Neuronal stem cell (in vitro differentiated cells): ENCODE data around the gene BTBD6.

Experiments used
- DNase-seq: peaks from one replicate; pipeline ENCODE4 v3.0.0-alpha.2; 2013; ENCODE audit warnings: low spot score
- H2AFZ ChIP-seq: one replicate; pipeline ENCODE4 v1.6.1; 2013; ENCODE audit warnings: mild to moderate bottlenecking, low read length, inconsistent platforms
- H2AK5ac ChIP-seq: 2 replicates; pipeline ENCODE4 v1.6.1; 2013; ENCODE audit warnings: low read depth, mild to moderate bottlenecking, inconsistent platforms, low read length, moderate library complexity, mixed read lengths
- H2BK120ac ChIP-seq: 2 replicates; pipeline ENCODE4 v1.6.1; 2013; ENCODE audit warnings: low read depth, mild to moderate bottlenecking, inconsistent platforms, low read length, moderate library complexity, mixed read lengths
- H2BK12ac ChIP-seq: one replicate; pipeline ENCODE4 v1.6.1; 2013; ENCODE audit warnings: low read length, inconsistent platforms
- H2BK15ac ChIP-seq: 2 replicates; pipeline ENCODE4 v1.6.1; 2013; ENCODE audit warnings: mild to moderate bottlenecking, low read length, inconsistent platforms, mixed read lengths
- H2BK5ac ChIP-seq: one replicate; pipeline ENCODE4 v1.6.1; 2013; ENCODE audit warnings: inconsistent platforms, mild to moderate bottlenecking, low read length, moderate library complexity
- H3K14ac ChIP-seq: one replicate; pipeline ENCODE4 v1.6.1; 2013; ENCODE audit warnings: low read length, inconsistent platforms
- H3K18ac ChIP-seq: 2 replicates; pipeline ENCODE4 v1.6.1; 2013; ENCODE audit warnings: low read length, inconsistent platforms
- H3K23ac ChIP-seq: 2 replicates; pipeline ENCODE4 v1.6.1; 2013; ENCODE audit warnings: low read depth, mild to moderate bottlenecking, mixed read lengths, low read length, inconsistent platforms; ENCODE audit not compliant: poor library complexity
- H3K27ac ChIP-seq: replicated peaks from 3 replicates; pipeline ENCODE4 v1.5.1; 2013; ENCODE audit warnings: low read length, inconsistent platforms
- H3K27me3 ChIP-seq, 3 experiments: 2 replicates each; pipeline ENCODE4 v1.6.1; 2013; ENCODE audit warnings: low read length in 3 of 3, mild to moderate bottlenecking in 2 of 3, inconsistent platforms in 1 of 3, low read depth in 1 of 3, mixed read lengths in 1 of 3, moderate library complexity in 1 of 3; ENCODE audit not compliant: control insufficient read depth in 3 of 3, insufficient read depth in 3 of 3
- H3K36me3 ChIP-seq, 2 donors: replicated peaks in 1 of 2; 2 replicates each; pipeline ENCODE4 v1.6.1; 2013; ENCODE audit warnings: low read length in 2 of 2; ENCODE audit not compliant: control insufficient read depth in 2 of 2, insufficient read depth in 2 of 2
- H3K4ac ChIP-seq: 2 replicates; pipeline ENCODE4 v1.6.1; 2013; ENCODE audit warnings: inconsistent platforms, mild to moderate bottlenecking, low read length, moderate library complexity
- H3K4me1 ChIP-seq, 2 donors: 1 replicate in 1 of 2; 2 replicates in 1 of 2; pipeline ENCODE4 v1.6.1; 2013; ENCODE audit warnings: low read length in 2 of 2, low read depth in 1 of 2; ENCODE audit not compliant: control insufficient read depth in 2 of 2, insufficient read depth in 1 of 2
- H3K4me2 ChIP-seq: one replicate; pipeline ENCODE4 v1.6.1; 2013; ENCODE audit warnings: mild to moderate bottlenecking, low read length, inconsistent platforms; ENCODE audit not compliant: insufficient read depth, poor library complexity, severe bottlenecking
- H3K4me3 ChIP-seq, 2 donors: 2 replicates each; pipeline ENCODE4 v1.5.1; 2013; ENCODE audit warnings: low read length in 2 of 2, mild to moderate bottlenecking in 2 of 2, inconsistent platforms in 1 of 2, moderate library complexity in 1 of 2
- H3K79me1 ChIP-seq: one replicate; pipeline ENCODE4 v1.6.1; 2013; ENCODE audit warnings: low read depth, mild to moderate bottlenecking, inconsistent platforms, low read length, moderate library complexity
- H3K9ac ChIP-seq: one replicate; pipeline ENCODE4 v1.6.1; 2013; ENCODE audit warnings: mild to moderate bottlenecking, low read depth, low read length, inconsistent platforms; ENCODE audit not compliant: poor library complexity
- H3K9me3 ChIP-seq, 2 donors: replicated peaks in 1 of 2; 2 replicates each; pipeline versions ENCODE3 to v1.6.1; 2013; ENCODE audit warnings: low read length in 2 of 2, mild to moderate bottlenecking in 2 of 2, inconsistent platforms in 1 of 2, low read depth in 1 of 2, mixed read lengths in 1 of 2, moderate library complexity in 1 of 2; ENCODE audit not compliant: control insufficient read depth in 2 of 2, insufficient read depth in 1 of 2
- H4K8ac ChIP-seq: one replicate; pipeline ENCODE4 v1.6.1; 2013; ENCODE audit warnings: low read depth, mild to moderate bottlenecking, inconsistent platforms, low read length, moderate library complexity
- H4K91ac ChIP-seq: one replicate; pipeline ENCODE4 v1.6.1; 2013; ENCODE audit warnings: low read length, low read depth, mild to moderate bottlenecking, inconsistent platforms; ENCODE audit not compliant: poor library complexity
- WGBS, 2 donors: extraction: QIAGEN DNeasy Blood & Tissue Kit; methylation state at CpG; one replicate each; pipeline ENCODE4 v1.1.7; 2013; ENCODE audit warnings: missing lambda C conversion rate in 2 of 2, mixed read lengths in 1 of 2; ENCODE audit not compliant: insufficient read length in 2 of 2, insufficient replicate concordance in 1 of 2; ENCODE audit errors: extremely low coverage in 2 of 2; 5-methylcytosine and 5-hydroxymethylcytosine counted together

Gene BTBD6

GRCh38 chr14:105240811-105241576 lies 7.3 kb upstream of the BTBD6 start:
- no CpG with 5 or more reads among the region's 31 CpGs for WGBS, 2 donors
- Histone ChIP-seq H3K27ac (no peak overlapping the region), H2AK5ac (no peak overlapping the region)

GRCh38 chr14:105241641-105242040 lies 6.7 kb upstream of the BTBD6 start:
- H3K14ac ChIP-seq = peak overlapping the region; percentile 71
- H3K4me3 ChIP-seq = peak overlapping the region in 1 of 2 donors; percentile 53
- peaks cover 14% of the 10 kb centered on the region for H3K79me1 ChIP-seq
- H2AFZ ChIP-seq = no peak overlapping the region
- H4K91ac ChIP-seq = peak overlapping the region; percentile 53
- H3K27me3 ChIP-seq = no peaks in the 10 kb centered on the region
- H3K4me2 ChIP-seq = no peak overlapping the region
- no peak overlapping the region for H4K8ac ChIP-seq
- no peaks in the 10 kb centered on the region for H3K4me1 ChIP-seq
- peaks cover 0 to 1% of the 10 kb centered on the region in 2 donors for H3K9me3 ChIP-seq
- H3K27ac ChIP-seq = no peak overlapping the region
- no CpG with 5 or more reads among the region's 19 CpGs for WGBS, 2 donors
- H2BK15ac ChIP-seq = no peak overlapping the region
- H3K4ac ChIP-seq = no peak overlapping the region
- peak overlapping the region; percentile 20 for H3K23ac ChIP-seq
- H3K36me3 ChIP-seq = peaks cover 8 to 28% of the 10 kb centered on the region in 2 donors
- H2BK12ac ChIP-seq = no peak overlapping the region
- H2BK5ac ChIP-seq = peak overlapping the region; percentile 87
- H3K9ac ChIP-seq = no peak overlapping the region
- peak overlapping the region; percentile 17 for H3K18ac ChIP-seq
- no peak for DNase-seq
- no peak overlapping the region for H2BK120ac ChIP-seq
- no peak overlapping the region for H2AK5ac ChIP-seq

More at GRCh38 chr14:105240811-105241576, 7.3 kb upstream of the BTBD6 start:
- Histone ChIP-seq H3K79me1 (peaks cover 14% of the 10 kb centered on the region), H2AFZ (no peak overlapping the region), H2BK15ac (no peak overlapping the region), H2BK120ac (no peak overlapping the region), H3K18ac (no peak overlapping the region), H3K36me3 (peaks cover 8 to 27% of the 10 kb centered on the region in 2 donors), H4K91ac (no peak overlapping the region), H3K27me3 (no peaks in the 10 kb centered on the region), H4K8ac (no peak overlapping the region), H2BK5ac (peak overlapping the region; percentile 87), H3K9ac (peak overlapping the region; percentile 60), H3K4me3 (no peak overlapping the region), H3K14ac (no peak overlapping the region), H3K4ac (no peak overlapping the region), H3K4me2 (no peak overlapping the region), H3K4me1 (no peaks in the 10 kb centered on the region), H2BK12ac (no peak overlapping the region), H3K9me3 (peaks cover 0 to 1% of the 10 kb centered on the region in 2 donors), H3K23ac (peak overlapping the region; percentile 20)
- no peak for DNase-seq

DNA sequence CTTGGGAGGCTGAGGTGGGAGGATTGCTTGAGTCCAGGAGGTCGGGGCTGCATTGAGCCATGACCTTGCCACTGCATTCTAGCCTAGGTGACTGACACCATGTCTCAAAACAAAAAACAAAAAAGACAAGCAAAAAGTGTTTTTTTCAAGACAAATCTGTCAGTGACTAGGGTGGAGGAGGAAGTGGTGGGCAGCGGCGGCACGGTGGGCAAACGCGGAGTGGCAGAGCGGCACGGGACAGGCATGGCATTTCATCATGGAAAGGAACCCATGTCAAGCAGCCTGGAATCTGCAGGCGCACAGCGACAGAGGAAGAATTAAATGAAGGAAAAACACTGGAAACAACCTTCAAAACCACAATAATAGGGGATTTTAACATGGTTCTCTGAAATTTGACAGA lies 4.0 kb upstream of the BTBD6 start:
- peaks cover 19% of the 10 kb centered on the region for H3K79me1 ChIP-seq
- no peak overlapping the region for H3K18ac ChIP-seq
- no peak for DNase-seq
- no peaks in the 10 kb centered on the region for H3K27me3 ChIP-seq
- peaks cover 0 to 1% of the 10 kb centered on the region in 2 donors for H3K9me3 ChIP-seq
- H2BK120ac ChIP-seq = no peak overlapping the region
- no peak overlapping the region for H2BK5ac ChIP-seq
- H2AK5ac ChIP-seq = no peak overlapping the region
- no peak overlapping the region for H3K23ac ChIP-seq
- no peak overlapping the region for H2AFZ ChIP-seq
- H4K91ac ChIP-seq = no peak overlapping the region
- no peak overlapping the region for H3K4me2 ChIP-seq
- no peak overlapping the region for H2BK15ac ChIP-seq
- H4K8ac ChIP-seq = no peak overlapping the region
- H3K9ac ChIP-seq = no peak overlapping the region
- no CpG with 5 or more reads among the region's 10 CpGs for WGBS, 2 donors
- no peak overlapping the region for H3K4me3 ChIP-seq
- no peak overlapping the region for H3K14ac ChIP-seq
- peaks cover 0 to 7% of the 10 kb centered on the region in 2 donors for H3K4me1 ChIP-seq
- H3K27ac ChIP-seq = no peak overlapping the region
- H3K36me3 ChIP-seq = peaks cover 8 to 40% of the 10 kb centered on the region in 2 donors
- H2BK12ac ChIP-seq = no peak overlapping the region
- H3K4ac ChIP-seq = no peak overlapping the region

DNA sequence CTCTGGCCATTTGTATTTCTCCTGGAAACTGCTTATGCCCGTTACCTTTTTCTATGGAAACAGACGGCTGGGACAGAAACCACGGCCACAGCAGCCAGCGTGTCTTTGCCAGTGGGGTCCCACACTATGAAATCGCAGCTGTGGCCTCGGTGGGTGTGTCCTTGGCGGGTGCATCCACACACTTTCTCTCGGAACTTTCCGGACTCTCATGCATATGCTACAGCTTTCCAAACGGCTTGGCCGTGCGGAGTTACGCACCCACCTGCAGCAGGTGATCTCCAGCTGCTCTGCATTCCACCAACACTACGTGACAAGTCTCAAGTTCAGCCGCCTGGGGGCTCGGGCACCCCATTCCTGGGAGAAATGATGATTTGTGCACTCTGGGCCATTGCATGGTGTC lies 1.3 kb upstream of the BTBD6 start:
- no peak overlapping the region for H2BK120ac ChIP-seq
- H3K79me1 ChIP-seq = peaks cover 8% of the 10 kb centered on the region
- peak overlapping the region; percentile 70 for H3K9ac ChIP-seq
- no peak overlapping the region for H3K18ac ChIP-seq
- no peak overlapping the region for H4K8ac ChIP-seq
- H3K14ac ChIP-seq = no peak overlapping the region
- H3K9me3 ChIP-seq = no peaks in the 10 kb centered on the region
- no peak overlapping the region for H3K4me2 ChIP-seq
- H3K23ac ChIP-seq = no peak overlapping the region
- no peak overlapping the region for H3K4me3 ChIP-seq
- H2BK5ac ChIP-seq = no peak overlapping the region
- no CpG with 5 or more reads among the region's 16 CpGs for WGBS, 2 donors
- H2BK15ac ChIP-seq = no peak overlapping the region
- H3K36me3 ChIP-seq = peaks cover 10 to 55% of the 10 kb centered on the region in 2 donors
- no peak overlapping the region for H3K27ac ChIP-seq
- H3K27me3 ChIP-seq = no peaks in the 10 kb centered on the region
- no peak overlapping the region for H2AFZ ChIP-seq
- DNase-seq = no peak
- H2AK5ac ChIP-seq = no peak overlapping the region
- no peak overlapping the region for H3K4ac ChIP-seq
- H4K91ac ChIP-seq = no peak overlapping the region
- H2BK12ac ChIP-seq = no peak overlapping the region
- H3K4me1 ChIP-seq = peaks cover 0 to 7% of the 10 kb centered on the region in 2 donors
